Measurements from ENCODE around the gene ACBD6. TPM values are rescaled to one million over a fixed set of nuclear protein-coding genes. Genes with fewer than 3 reads are reported as not detected.

The ACBD6 gene
- total RNA-seq, 1 experiment from 2014 or later = 73.6 TPM

DNA sequence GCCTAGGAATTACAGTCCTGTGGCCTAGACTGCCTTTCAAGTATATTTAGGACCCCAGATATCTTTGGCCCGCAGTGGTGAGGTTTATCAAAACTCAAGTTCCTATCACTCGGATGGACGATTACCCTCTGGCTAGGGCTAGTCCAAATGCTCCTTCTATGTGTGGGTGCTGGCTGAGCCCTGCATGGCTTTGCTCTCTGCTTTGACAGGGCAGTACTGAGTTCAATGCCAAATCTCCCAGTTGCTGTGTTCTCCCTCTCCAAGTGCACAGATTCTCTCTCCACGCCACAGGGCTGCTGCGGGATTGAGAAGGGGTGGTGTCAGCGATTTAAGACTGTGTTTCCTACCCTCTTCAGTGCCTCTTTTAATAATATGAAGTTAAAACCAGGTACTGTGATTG lies 175.3 kb downstream of the ACBD6 start:
- Mint-ChIP-seq H3K4me3 (ENCODE audit: low read depth, unreplicated experiment) (no peak overlapping the region), H3K4me1 (ENCODE audit: low read depth, unreplicated experiment) (no peaks in the 10 kb centered on the region), H3K27ac (ENCODE audit: unreplicated experiment) (no peak overlapping the region), H3K36me3 (ENCODE audit: insufficient read depth, unreplicated experiment) (no peaks in the 10 kb centered on the region), H3K9me3 (ENCODE audit: low read depth, unreplicated experiment) (peaks cover 6% of the 10 kb centered on the region), H3K27me3 (ENCODE audit: unreplicated experiment) (no peaks in the 10 kb centered on the region)
- no TSS peak for BruUV-seq (replicated peaks)
- intact Hi-C loops (cut with micrococcal nuclease; ENCODE audit: unreplicated experiment) = no loop called here
- DNase-seq = no peak
- no peak for TF ChIP-seq CTCF (IDR thresholded peaks at IDR 0.05; ENCODE audit: unreplicated experiment)
- CTCF ChIA-PET = no interaction called here

GRCh38 chr1:180312926-180313325 lies 189.5 kb downstream of the ACBD6 start:
- no peak for TF ChIP-seq CTCF (IDR thresholded peaks at IDR 0.05; ENCODE audit: unreplicated experiment)
- BruUV-seq (replicated peaks) = no TSS peak
- H3K27ac Mint-ChIP-seq (ENCODE audit: unreplicated experiment) = no peak overlapping the region
- H3K27me3 Mint-ChIP-seq (ENCODE audit: unreplicated experiment) = no peaks in the 10 kb centered on the region
- no peak overlapping the region for H3K4me3 Mint-ChIP-seq (ENCODE audit: low read depth, unreplicated experiment)
- DNase-seq = no peak
- intact Hi-C loops (cut with micrococcal nuclease; ENCODE audit: unreplicated experiment) = no loop called here
- peaks cover 23% of the 10 kb centered on the region for H3K4me1 Mint-ChIP-seq (ENCODE audit: low read depth, unreplicated experiment)
- no peaks in the 10 kb centered on the region for H3K36me3 Mint-ChIP-seq (ENCODE audit: insufficient read depth, unreplicated experiment)
- CTCF ChIA-PET = no interaction called here
- H3K9me3 Mint-ChIP-seq (ENCODE audit: low read depth, unreplicated experiment) = no peaks in the 10 kb centered on the region

DNA sequence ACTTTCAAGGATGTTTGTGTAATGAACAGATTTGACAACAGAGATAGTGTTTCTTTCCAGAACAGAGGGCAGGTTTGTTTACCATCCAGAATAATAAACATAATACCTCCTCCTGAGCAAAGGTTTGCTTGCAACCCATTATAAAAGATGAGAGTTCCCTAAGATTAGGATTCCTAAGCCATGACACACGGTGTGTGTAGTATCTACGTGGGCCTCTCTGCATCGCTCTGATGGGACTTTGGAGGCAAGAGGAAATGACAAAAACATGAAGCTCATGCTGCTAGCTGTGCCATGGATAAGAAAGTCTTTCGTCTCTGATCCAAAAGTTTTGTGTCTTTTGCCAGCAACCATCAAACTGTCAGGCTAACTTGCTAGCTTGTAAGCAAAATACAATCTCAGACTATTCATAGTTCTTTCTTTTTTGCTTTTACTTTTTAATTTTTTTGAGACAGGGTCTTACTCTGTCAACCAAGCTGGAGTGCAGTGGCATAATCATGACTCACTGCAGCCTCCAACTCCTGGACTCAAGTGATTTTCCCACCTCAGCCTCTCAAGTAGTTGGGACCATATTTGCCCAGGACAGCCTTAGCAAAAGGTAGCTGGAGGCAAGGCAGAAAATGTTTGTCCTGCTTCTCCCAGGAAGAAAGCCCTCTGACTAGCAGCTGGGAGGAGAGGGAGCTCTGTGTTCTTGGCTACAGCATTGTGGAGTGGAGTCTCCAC lies 191.2 kb downstream of the ACBD6 start:
- no peak for DNase-seq
- H3K27ac Mint-ChIP-seq (ENCODE audit: unreplicated experiment) = no peak overlapping the region
- H3K36me3 Mint-ChIP-seq (ENCODE audit: insufficient read depth, unreplicated experiment) = no peaks in the 10 kb centered on the region
- TF ChIP-seq CTCF (IDR thresholded peaks at IDR 0.05; ENCODE audit: unreplicated experiment) = no peak
- H3K9me3 Mint-ChIP-seq (ENCODE audit: low read depth, unreplicated experiment) = peaks cover 5% of the 10 kb centered on the region
- H3K4me1 Mint-ChIP-seq (ENCODE audit: low read depth, unreplicated experiment) = peaks cover 23% of the 10 kb centered on the region
- intact Hi-C loops (cut with micrococcal nuclease; ENCODE audit: unreplicated experiment) = loop anchor here (2.0 kb wide), 1 partner anchor 74 kb away; no protein-coding TSS in a partner anchor
- H3K27me3 Mint-ChIP-seq (ENCODE audit: unreplicated experiment) = no peaks in the 10 kb centered on the region
- CTCF ChIA-PET = no interaction called here
- no TSS peak for BruUV-seq (replicated peaks)
- H3K4me3 Mint-ChIP-seq (ENCODE audit: low read depth, unreplicated experiment) = no peak overlapping the region

- peak; percentile 10 for DNase-seq
- H3K4me1 Mint-ChIP-seq (ENCODE audit: low read depth, unreplicated experiment) = peaks cover 23% of the 10 kb centered on the region
- TF ChIP-seq CTCF (IDR thresholded peaks at IDR 0.05; ENCODE audit: unreplicated experiment) = no peak
- intact Hi-C loops (cut with micrococcal nuclease; ENCODE audit: unreplicated experiment) = loop anchor here (2.0 kb wide), 1 partner anchor 75 kb away; no protein-coding TSS in a partner anchor
- no peaks in the 10 kb centered on the region for H3K36me3 Mint-ChIP-seq (ENCODE audit: insufficient read depth, unreplicated experiment)
- no TSS peak for BruUV-seq (replicated peaks)
- H3K27me3 Mint-ChIP-seq (ENCODE audit: unreplicated experiment) = no peaks in the 10 kb centered on the region
- CTCF ChIA-PET = interaction anchor here (1.2 kb wide), 1 partner anchor 8 kb away, joined by 5 read pairs; no protein-coding TSS in a partner anchor
- no peak overlapping the region for H3K27ac Mint-ChIP-seq (ENCODE audit: unreplicated experiment)
- H3K4me3 Mint-ChIP-seq (ENCODE audit: low read depth, unreplicated experiment) = no peak overlapping the region
- H3K9me3 Mint-ChIP-seq (ENCODE audit: low read depth, unreplicated experiment) = peaks cover 5% of the 10 kb centered on the region
Observed at GRCh38 chr1:180310095-180310494, 192.3 kb downstream of the ACBD6 start.
